HG03378 (cell line): Measurements from ENCODE around the gene FKBP9.
"Not testable (repeated sequence)": the region's sequence is repeated elsewhere in the genome, so short reads cannot be mapped to it uniquely, and the experiment has no call there.

Experiments
- ATAC-seq: cut with Tn5 transposase; IDR thresholded peaks from one replicate; pipeline ENCODE4 v1.9.1; 2021; ENCODE audit warnings: mild to moderate bottlenecking, moderate library complexity; ENCODE audit not compliant: unreplicated experiment

The FKBP9 gene

DNA sequence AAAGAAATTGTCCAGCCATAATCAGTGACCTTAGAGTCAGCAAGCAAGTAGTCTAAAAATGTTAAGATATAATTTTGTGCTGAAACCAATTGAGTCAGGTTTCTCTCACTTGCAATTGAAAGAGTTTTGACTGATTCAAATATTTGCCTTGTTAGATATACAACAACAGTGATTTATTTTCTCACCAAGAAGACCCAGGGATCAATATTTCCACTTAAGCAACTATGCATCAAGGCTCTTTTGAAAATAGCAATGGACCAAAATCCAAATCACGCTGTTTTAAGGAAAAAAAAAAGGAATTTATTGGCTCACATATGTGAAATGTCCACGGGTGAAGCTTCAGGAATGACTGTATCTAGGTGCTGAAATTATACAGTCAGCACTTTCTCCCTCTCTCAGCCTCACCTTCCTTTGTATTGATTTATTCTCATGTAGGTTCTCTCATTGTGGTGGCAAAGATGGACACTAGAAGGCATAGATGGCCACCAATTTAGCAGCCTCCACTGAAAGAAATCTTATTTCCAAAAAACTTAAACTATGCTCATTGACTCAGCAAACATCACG is 9.7 kb upstream of the FKBP9 start:
- no peak for ATAC-seq

DNA sequence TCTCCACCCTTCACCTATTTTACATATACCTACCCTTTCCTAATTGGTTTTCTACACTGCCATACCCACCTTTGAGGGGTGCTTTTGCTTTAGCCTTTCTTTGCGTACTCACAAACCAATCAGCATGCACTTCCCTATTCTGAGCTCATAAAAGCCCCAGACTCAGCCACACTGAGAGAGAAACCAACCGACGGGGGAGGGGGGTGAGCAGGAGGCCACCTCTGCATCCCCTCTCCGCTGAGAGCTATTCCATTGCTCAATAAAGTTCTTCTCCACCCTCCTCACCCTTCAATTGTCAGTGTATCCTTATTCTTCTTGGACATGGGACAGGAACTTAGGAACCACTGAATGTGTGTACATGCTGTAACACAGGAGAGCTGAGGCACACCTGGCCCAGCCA is 9.0 kb upstream of the FKBP9 start:
- ATAC-seq, result no peak

DNA sequence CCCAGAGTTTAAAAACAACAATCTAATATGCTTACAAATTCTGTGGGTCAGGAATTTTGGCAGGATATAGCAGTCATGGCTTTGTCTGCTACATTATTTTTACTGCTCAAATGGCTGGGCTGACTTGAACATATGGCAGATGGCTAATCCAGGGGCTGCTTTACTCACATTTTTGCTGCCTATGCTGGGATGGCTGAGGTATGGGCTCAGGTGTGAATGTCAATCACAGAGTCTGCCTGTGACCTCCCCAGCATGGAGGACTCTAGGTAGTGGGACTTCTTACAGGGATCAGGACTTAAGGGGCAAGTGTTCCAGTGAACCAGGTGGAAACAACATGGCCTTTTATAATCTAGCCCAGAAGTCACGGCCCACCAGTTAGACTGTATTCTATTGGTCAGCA is 4.4 kb upstream of the FKBP9 start:
- no peak for ATAC-seq

DNA sequence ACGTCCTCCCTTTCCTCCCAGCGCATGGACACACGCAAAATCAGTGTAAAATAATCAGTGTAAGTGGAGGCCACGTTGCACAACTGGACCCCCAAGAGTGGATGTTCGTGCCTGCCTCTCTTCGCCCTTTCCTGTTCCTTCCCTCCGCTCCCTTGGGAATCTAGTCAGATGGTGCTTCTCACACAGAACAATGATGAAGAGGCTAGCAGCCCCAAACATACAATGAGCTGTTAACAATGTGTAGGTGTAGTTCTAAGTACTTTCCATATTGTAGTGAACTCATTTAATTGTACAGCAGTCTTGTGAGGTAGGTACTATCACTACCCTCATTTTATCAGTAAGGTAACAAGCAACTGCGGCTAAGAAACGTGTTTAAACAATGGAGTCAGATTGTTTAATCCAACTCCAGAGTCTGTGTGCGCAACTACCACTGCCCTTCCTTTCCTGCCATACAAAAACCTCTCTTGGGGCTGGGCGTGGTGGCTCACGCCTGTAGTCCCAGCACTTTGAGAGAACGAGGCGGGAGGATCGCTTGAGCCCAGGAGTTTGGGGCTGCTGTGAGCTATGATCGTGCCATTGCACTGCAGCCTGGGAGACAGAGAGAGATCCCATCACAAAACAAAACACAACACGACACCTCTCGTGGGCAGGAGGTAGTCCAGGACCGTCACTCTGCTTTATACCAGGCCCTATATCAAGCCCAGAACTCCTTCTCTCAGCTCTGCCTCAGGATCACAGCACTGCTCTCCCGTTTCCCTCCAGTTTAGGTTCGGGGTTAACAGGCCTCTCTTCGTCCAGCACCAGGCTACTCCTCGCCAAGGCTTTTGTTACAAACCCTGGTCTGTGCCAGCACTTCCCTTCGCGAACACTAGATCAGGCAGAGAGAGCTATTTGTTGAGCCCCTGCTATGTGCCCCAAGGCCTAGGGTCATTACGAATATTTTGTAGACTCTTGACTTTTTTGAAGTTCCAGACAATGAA is 1.1 kb downstream of the FKBP9 start:
- no peak for ATAC-seq

DNA sequence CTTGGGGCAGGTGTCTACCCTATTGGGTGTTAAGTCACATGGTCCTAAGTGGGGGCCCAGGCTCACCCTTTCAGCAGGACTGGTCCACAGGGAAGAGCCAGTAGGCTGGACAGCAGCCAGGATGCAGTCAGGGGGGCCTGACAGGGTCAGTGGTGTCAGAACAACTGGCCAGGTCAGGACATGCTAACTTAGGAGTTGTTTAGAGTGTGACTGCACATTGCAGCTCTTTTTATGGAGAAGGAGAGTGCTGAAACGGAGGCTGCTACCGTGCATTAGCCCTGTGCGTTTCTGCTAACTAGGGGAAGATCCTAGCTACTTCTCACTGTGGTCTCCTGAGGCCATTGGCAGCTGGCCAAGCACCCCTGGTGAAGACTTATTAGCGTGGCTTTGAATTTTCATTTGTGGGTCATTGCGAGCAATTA is 6.7 kb downstream of the FKBP9 start:
- ATAC-seq, result not testable (repeated sequence)

DNA sequence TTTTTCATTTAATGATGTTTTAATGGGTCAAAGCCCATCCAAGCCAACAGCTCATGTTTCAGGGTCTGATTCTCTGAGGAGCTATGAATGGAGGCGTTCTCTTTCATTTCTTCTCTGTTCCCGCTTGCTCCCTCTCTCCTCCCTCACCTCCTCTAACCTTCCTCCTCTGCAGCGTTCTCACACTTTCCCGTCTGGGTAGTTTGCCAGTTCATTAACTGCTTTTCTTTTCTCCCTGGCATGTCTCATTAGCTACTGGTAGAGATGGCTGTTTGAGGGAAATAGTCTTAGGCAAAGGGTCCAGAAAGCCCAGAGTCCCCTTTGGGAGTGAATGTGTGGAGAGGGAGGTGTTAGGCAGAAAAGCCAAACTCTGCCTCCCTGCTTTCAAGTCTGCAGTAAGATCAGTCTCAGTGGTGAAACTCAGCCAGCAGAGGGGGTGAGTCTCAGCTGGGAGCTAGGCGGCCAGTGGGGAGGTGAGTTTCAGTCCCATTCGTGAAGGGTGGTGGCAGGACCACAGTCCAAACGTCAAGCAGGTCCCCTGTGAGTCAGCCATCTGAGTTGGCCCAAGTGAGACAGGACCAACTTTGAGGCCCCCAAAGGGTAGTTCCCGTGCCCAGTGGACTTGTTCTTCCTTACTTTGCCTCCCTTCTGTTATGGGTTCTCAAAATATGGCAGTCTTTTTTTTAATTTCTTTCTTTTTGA is 7.4 kb downstream of the FKBP9 start:
- ATAC-seq, result peak; percentile 96

DNA sequence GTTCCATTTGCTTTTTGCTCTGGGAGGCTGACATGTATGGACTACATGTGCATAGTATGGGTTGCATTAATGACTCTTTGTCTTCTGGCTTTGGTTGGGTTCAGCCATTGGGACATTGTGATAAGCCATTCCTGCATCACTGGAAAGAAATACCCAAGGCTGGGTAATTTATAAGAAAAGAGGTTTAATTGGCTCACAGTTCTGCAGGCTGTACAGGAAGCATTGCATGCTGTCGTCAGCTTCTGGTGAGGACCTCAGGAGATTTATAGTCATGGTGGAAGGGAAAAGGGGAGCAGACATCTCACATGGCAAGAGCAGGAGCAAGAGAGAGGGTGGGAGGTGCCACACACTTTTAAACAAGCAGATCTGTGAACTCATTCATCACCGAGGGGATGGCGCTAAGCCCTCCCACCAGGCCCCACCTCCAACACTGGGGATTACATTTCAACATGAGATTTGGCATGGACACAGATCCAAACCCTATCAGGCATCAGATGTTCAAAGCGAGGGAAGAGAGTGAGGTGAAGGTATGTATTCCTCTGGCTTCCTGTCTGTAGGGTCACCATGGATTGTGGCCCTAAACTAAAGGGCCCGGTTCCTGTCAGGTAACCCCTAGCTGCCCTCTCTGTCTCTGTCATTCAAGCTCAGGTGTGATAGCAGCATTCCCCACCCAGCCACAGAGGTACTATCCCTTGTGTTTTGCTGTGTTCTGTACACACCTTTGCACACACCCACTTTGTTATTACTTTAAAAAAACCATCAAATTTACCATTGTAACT is 9.4 kb downstream of the FKBP9 start:
- not testable (repeated sequence) for ATAC-seq

DNA sequence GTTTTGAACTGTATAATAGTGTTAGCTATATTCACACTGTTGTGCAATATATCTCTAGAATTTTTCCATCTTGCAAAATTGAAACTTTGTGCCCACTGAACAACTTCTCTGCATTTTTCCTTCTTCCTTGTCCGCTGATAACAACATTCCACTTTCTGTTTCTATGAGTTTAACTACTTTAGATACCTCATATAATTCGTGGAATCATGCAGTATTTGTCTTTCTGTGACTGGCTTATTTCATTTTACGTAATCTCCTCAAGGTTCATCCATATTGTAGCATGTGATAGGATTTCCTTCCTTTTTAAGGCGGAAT is 10.0 kb downstream of the FKBP9 start:
- ATAC-seq, result not testable (repeated sequence)

DNA sequence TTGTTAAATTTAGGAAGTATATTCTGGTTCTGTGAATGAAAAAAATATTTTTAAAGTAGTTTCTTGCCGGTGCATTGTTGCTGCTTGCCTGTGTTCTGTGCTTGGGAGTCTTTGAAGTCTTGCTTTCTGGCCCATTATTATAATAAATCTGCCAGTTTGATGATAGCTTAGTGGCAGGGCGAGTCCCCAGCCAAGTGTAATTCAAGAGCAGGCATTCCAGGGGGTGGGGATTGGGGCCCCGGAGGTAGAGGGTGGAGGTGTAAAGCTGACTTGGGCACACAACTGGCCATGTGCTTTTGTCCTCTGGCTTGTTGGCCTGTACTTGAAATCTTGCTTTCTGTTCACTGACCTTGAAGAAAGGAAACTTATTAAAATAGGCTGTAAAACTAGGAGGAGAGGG is 14.7 kb downstream of the FKBP9 start:
- not testable (repeated sequence) for ATAC-seq

DNA sequence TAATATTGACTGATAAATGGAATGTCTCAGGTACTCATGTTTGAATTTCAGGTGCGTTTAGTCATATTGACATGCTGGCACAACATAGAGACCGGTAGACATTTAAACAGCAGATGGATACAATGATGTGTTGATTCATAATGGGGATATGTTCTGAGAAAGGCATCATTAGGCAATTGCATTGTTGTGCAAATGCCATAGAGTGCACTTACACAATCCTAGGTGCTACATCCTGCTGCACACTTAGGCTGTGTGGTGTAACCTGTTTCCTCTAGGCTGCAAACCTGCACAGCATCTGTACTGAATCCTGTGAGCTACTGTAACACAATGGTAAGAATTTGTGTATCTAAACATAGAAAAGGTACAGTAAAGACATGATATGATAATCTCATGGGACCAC is 19.9 kb downstream of the FKBP9 start:
- ATAC-seq, result not testable (repeated sequence)

DNA sequence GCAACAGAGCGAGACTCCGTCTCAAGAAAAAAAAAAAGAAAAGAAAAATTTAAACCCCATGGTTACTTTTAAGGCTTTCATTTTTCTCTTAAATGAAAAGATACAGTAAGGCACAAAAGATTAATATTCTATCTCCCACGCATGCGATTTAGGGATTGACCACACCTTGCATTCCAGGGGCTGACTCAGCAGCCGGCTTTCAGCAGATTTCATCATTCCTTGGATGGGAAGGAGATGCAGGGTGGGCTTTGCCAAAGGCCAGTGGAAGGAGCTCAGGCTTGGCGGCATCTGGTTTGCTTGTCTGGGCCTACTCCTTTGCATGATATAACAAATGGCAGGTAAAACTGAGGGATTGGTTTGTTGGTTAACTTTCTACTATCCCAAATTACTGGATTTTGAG is 22.0 kb downstream of the FKBP9 start:
- ATAC-seq, result not testable (repeated sequence)

DNA sequence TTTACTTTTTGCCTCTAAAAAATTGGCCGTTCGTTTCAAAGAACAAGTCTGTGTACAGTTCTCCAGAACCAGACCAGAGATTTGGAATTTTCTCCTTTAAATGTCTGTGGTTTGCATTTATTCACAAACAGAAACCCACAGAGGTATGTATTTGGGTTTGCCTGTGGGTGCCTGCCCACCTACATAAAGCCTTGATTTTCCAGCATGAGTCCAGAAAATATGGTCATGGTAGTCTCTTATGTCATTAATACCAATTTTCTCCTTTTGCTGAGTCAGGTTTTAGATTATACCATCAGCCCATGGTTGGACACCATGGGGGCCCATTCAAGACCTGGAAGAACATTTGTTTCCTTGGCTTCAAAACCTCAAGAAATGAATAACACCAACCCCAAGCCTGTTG is 22.7 kb downstream of the FKBP9 start:
- not testable (repeated sequence) for ATAC-seq

DNA sequence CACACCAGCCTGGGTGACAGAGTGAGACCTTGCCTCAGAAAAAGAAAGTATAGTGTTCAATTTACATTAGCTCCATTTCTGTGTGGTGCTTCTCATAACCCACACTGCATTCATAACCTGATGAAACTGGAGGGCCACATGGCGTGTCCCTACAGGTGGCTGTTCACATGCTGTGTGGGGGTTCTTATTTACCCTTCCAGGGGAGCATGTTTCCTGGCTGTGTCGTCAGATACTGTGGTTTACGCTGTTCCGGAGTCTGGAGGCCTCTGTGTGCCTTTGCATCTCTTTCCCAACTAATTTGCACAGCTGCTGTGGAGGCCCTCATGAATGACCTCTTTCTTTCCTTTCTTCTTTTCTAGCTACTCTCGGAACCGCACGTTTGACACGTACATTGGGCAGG is 30.9 kb downstream of the FKBP9 start:
- peak; percentile 74 for ATAC-seq

DNA sequence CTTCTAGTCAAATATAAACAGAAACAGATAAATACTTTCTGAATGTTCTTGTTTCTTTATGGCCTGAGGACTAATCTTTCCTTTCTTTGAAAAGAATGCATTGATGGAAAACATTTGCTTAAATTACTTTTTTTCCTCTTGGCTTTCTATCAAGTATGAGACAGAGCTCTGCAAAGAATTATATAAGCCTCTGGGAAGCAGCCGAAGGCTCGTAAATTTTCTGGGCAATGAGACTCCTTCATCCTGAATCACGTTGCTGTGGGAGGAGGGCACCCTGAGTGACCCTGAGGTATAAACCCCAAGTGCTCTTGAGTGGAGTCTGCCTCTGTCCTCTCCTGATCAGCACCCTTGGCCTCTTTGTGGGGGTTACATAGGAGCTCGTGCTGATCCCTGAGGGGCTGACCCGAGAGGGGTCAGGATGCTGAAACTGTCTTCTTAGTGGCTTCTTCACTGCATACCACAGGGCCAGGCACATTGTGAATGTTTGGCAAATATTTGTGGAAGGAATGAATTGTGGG is 33.9 kb downstream of the FKBP9 start:
- ATAC-seq, result not testable (repeated sequence)

DNA sequence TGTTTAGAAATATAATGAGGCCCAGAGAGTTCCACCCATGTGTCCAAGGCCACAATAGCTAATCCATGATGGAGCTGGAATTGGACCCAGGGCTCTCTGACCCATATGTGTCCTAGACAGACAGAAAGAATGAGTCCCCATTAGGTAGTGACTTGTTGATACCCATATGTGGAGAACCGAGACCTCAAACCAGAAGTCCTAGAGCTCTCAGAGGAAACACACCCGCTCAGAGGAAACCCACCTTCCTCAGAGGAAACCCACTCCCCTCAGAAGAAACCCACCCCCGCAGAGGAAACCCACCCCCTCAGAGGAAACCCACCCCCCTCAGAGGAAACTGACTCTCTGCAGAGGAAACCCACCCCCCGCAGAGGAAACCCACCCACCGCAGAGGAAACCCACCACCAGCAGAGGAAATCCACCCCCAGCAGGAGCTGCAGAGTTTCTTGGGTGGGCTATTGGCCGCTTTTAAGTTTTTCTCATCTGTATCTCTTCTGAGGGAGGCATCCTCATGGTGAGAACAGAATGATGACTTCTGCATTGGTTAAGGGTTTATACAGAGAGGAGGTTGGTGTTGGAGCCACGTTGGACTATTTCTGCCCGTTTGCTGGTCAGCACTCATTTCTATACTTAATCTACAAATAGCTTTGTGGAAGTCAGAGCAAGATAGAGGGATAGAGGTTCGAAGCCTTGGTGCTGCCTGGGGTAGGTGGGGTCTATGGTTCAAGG is 34.9 kb downstream of the FKBP9 start:
- not testable (repeated sequence) for ATAC-seq

DNA sequence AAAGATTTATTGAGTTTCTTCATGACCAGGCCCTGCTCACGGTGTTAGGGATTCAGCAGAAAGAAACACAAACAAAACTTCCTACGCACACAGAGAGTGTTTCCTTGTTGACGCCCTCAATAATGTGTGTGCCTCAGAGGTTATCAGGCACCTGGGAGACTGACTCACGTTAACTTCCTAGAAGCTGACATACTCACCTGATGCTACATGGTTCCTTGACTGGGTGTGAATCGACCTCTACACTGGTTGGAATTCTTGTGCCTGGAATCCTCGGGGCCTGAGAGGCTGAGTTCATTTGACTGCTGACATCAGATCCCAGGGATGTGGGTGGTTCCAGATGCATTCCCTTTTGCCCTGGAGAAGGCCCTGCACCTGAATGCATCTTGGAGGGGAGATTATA is 35.5 kb downstream of the FKBP9 start:
- not testable (repeated sequence) for ATAC-seq

DNA sequence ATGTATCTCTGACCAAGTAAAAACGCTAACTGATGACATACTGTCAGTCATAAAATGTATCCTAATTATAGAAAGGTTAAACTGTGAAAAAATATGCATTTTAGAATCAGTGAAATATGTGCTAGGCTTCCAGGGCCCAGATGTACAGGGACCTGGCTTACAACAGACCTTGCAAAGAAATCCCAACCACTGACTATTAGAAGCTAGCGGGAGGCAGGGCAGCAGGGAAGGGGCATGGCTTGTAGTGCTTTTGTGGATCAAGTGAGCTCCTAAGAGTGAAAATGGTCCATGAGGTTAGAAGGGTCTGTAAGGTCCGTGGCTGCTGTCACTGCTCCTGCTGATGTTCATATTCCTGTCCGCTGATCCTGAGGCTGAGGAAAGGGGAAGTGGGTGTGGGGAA is 40.7 kb downstream of the FKBP9 start:
- not testable (repeated sequence) for ATAC-seq

DNA sequence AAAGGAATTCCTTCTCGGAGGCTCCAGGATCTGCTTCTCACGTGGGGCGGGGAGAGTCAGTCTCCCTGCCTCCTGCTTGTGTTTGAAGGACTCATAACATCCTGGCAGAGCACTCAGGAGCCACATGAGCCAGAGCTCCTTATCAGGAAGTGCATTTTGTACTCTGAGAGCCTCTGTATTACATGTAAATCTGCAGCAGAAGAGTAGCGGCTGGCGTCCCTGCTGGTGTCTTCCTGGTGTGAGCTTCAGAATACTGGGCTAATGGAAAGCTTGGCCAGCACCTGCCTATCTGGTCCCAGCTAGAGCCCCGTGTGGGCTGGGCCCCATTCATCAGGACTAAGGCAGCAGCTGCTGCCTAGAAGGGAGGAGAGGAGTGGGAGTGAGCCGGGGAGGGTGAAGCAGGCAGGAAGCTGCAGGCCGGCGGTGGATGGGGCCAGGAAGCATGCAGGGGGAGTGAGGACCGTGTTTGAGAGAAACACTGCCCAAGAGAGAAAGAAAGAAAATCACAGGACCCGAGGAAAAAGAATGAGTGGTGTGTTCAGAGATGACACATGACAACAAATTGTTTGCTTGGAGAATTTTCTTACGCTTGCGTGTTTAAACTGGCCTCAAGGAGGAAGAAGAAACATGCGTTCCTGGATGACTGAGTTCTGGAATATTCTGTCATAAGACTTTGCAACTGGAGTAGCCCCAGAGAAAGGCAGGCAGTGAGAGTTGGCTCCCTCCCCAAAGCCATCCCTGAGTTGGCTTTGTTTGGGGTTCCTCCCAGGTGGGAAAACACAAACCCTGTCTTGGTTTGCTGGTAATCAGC is 41.3 kb downstream of the FKBP9 start:
- ATAC-seq, result peak; percentile 39

DNA sequence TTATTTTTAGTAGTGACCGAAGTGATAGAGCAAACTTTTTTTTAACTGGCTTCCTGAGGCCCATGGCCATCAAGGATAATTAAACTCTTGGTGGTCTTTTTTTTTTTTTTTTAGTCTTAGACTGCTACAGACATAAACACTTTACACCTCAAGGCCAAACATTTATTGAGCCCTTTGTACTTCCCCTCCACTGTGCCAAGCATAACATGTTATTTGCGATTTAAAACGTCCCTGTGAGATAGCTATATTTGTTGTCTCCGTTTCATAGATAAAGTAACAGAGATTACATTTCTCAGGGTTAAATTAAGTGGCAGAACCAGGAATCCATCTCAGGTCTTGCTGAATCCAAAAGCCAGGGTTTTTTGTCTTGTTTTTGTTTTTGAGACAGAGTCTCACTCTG is 42.1 kb downstream of the FKBP9 start:
- not testable (repeated sequence) for ATAC-seq
